Amniotic epithelial cell (primary cell): Measurements from ENCODE around the gene APIP.

Experiments used
- DNase-seq: peaks from one replicate; pipeline ENCODE4 v3.0.0-alpha.2; 2010; ENCODE audit warnings: low read depth

APIP gene

DNA sequence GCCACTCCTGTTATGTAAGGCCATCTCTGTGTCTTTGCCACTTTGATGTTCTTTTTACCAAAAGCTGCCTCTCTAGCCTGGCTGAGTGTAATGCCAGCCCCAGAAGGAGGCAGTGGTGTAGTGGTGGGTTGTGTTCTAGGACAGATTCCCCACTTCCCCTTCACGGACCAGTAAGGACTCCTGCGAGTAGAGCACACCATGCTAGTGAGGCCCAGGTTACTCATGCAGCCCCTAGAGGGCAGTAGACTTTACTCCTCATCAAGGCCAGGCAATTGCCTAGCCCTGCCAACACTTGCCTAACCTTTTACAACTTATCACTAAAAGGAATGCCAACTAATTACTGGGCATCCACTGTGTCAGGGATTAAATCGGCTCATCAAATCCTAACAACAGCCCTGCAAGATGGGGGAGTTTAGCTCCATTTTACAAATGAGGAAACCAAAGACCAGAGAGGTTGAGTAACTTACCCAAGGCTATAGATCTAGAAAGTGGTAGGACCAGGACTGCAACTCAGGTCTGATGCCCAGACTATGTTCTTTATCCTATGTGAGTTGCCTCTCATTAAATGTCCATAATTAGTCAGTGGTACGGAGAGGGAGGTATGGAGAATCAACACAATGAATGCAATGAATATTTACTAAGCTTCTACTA, 75.3 kb downstream of the APIP start:
- DNase-seq = peak; percentile 36

DNA sequence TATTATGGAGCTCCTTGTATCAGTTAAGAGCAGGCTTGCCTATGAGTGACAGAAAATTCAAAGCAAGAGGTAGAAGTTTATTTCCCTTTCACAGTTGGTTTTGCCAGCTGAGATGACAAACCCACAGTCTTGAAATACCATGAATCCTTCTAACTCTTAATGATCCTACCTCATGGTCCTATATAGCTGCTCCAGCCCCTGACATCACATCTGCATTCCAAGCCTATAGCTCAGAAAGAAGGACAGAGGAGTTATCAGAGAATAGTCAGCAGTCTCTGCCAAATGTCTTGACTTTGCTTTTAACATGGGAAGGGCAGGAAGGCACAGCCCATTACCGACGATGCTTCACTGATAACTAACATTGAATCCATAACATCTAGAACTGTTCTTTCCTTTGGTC, 76.2 kb downstream of the APIP start:
- DNase-seq = no peak

DNA sequence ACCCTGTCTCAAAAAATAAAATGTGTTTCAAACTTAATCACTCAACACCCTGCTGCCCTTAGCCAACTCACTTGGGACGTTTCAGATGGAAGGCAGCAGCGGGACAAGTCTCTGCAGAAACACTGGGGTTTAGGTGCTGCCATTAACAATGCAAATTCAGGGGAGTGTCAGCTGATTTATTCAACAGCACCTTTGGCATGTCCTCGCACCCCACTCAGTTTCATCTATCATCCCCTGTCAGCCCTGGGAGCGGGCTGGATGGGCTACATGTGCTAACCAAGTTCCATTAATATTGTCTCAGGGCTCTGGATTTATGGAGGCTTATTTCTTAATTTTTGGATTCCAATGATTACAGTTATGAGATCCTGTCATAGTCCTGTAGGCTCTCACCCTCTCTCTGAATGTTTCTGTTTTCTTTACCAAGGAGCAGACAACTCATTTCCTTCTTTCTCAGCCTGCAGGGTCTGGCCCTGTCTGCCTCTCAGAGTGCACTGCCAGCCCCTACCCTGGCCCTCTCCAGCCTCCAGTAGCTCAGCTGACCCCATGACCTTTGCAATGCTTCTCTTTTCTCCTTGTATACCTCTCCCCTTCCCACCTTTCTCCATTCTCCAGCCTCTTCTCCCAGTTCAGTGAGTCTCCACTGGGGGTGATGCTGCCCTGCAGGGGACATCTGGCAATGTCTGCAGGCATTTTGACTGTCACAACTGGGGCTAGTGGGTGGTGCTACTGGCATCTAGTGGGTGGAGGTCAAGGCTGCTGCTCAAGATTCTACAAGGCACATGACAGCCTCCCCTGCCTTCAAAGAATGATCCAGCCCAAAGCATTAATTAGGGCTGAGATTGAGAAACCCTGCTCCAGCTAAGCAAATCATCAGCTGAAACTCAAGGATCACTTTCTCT, 79.0 kb downstream of the APIP start:
- peak; percentile 30 for DNase-seq

- no peak for DNase-seq
These were observed 82.6 kb downstream of the APIP start for GRCh38 chr11:34833602-34834001.
